SU-DHL-6 (cell line): ENCODE data around the gene RRM2.

Experiments used
- CTCF ChIP-seq: fragments of 200-600 bp; sonication (generic); IDR thresholded peaks from one replicate; pipeline ENCODE4 v1.5.1; 2017; ENCODE audit warnings: antibody characterized with exemption, mild to moderate bottlenecking, low read length, moderate library complexity; ENCODE audit not compliant: insufficient read depth, poor library complexity, severe bottlenecking
- EZH2phosphoT487 ChIP-seq: fragments of 200-600 bp; sonication (generic), shearing (Covaris generic); conservative IDR thresholded peaks from 2 replicates; pipeline ENCODE4 v1.6.1; 2018; ENCODE audit warnings: mild to moderate bottlenecking, antibody characterized with exemption, low read length, moderate library complexity, mixed read lengths

GRCh38 chr2:10165282-10165681, 42.7 kb downstream of the RRM2 start:
- TF ChIP-seq CTCF: no peak
- no peak for TF ChIP-seq EZH2phosphoT487
